ENCODE data around the gene TSFM.

The TSFM gene

GRCh38 chr12:57766464-57767304 is 15.9 kb upstream of the TSFM start, which contains the start of gene CYP27B1 (continued):
- TF ChIP-seq AEBP2 (tag by site-specific recombination; IDR thresholded peaks at IDR 0.05; ENCODE audit: borderline replicate concordance) (no peak), KLF17 (tag by site-specific recombination; IDR thresholded peaks at IDR 0.05) (peak; percentile 62), ZNF140 (tag by site-specific recombination; IDR thresholded peaks at IDR 0.05) (no peak), ZNF707 (tag by site-specific recombination; IDR thresholded peaks at IDR 0.05) (no peak), ZNF629 (tag by site-specific recombination; IDR thresholded peaks at IDR 0.05) (no peak), GLI2 (tag by site-specific recombination; IDR thresholded peaks at IDR 0.05; ENCODE audit: borderline replicate concordance, low read depth) (no peak), ZBTB7A (tag by site-specific recombination; IDR thresholded peaks at IDR 0.05; ENCODE audit: low read depth) (no peak), ZNF830 (tag by site-specific recombination; IDR thresholded peaks at IDR 0.05; ENCODE audit: low read depth) (no peak), ZNF555 (tag by site-specific recombination; conservative IDR thresholded peaks at IDR 0.05) (no peak), PATZ1 (tag by site-specific recombination; IDR thresholded peaks at IDR 0.05) (peak; percentile 74), ATF2 (tag by site-specific recombination; IDR thresholded peaks at IDR 0.05; ENCODE audit: low read depth) (0 out of 2 replicates have a peak, but pooled peaks have one; percentile 4), ZNF132 (tag by site-specific recombination; IDR thresholded peaks at IDR 0.05; ENCODE audit: borderline replicate concordance) (no peak), ZNF837 (tag by site-specific recombination; IDR thresholded peaks at IDR 0.05) (no peak), ZNF335 (tag by site-specific recombination; conservative IDR thresholded peaks at IDR 0.05) (peak; percentile 58), ZNF785 (tag by site-specific recombination; IDR thresholded peaks at IDR 0.05) (no peak), ZNF792 (tag by site-specific recombination; IDR thresholded peaks at IDR 0.05) (no peak), ZNF274 (IDR thresholded peaks at IDR 0.05; ENCODE audit: low read length) (no peak), ZNF274 (tag by site-specific recombination; IDR thresholded peaks at IDR 0.05; ENCODE audit: borderline replicate concordance) (no peak), ZNF37A (tag by site-specific recombination; IDR thresholded peaks at IDR 0.05) (no peak), OVOL3 (tag by site-specific recombination; IDR thresholded peaks at IDR 0.05) (no peak), ZNF280D (tag by site-specific recombination; IDR thresholded peaks at IDR 0.05) (no peak), INSM2 (tag by site-specific recombination; IDR thresholded peaks at IDR 0.05) (no peak), ZEB2 (tag by site-specific recombination; IDR thresholded peaks at IDR 0.05) (peak; percentile 57), HOXD13 (CRISPR knock-in tag; IDR thresholded peaks at IDR 0.05; ENCODE audit: borderline replicate concordance) (no peak), ZNF362 (tag by site-specific recombination; IDR thresholded peaks at IDR 0.05) (no peak), MZF1 (tag by site-specific recombination; IDR thresholded peaks at IDR 0.05; ENCODE audit: borderline replicate concordance) (peak; percentile 61; the same call in 1 of the 2 replicates)

Measured in HEK293 (cell line).